NCI-H2227 (cell line): Measurements from ENCODE around the gene ULBP3.
"Not testable (repeated sequence)": the region's sequence is repeated elsewhere in the genome, so short reads cannot be mapped to it uniquely, and the experiment has no call there.

ENCODE experiments used
- DNase-seq: peaks from one replicate; lab custom pipeline; 2025; ENCODE audit not compliant: unreplicated experiment; lab: John Stamatoyannopoulos, UW

Gene ULBP3

DNA sequence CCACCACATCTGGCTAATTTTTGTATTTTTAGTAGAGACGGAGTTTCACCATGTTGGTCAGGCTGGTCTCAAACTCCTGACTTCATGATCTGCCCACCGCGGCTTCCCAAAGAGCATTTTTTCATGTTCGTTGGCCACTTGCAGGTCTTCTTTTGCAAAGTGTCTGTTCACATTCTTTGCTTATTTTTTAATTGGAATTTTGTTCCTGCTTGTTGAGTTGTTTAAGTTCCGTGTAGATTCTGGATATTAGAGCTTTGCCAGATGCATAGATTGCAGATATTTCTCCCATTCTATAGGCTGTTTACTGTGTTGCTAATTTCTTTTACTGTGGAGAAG, 51.8 kb downstream of the ULBP3 start:
- DNase-seq = not testable (repeated sequence)

DNA sequence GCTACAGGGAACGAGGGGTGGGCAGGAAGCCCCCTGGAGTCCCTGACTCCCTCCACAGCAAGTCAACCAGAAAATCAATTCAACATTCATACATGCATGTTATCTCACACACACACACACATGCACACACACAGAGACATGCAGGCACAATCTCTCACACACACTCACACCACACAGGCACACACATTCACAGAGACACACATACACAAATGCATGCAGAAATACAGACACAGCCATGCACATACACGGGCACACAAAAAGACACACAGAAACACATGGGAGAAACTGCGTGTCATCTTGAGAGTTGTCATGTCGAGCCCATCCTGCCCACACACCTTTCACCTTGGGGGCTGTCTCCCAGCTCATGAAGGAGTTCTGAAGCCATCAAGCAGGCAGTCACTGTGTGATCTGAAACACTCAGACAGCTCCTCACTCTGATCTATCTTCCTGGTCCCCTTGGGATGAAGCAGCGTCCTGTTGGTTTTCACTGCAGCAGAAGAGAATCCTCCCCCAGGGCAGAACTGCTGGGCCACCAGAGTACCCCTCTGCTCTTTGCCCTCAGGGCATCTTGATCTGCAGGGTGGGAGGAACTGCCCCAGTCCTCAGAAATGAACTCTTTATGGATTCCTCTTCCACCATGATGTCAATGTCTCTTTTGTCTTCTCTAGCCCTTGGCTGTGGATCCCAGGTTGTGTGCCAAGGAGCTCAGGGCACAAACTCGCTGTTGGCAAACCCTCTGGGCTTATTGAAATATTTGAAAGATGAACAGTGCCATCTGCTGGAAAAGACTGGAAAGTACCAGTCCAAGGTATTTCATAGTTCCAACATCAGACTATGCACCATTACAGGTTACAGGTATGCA, 52.4 kb downstream of the ULBP3 start:
- peak; percentile 70 for DNase-seq

DNA sequence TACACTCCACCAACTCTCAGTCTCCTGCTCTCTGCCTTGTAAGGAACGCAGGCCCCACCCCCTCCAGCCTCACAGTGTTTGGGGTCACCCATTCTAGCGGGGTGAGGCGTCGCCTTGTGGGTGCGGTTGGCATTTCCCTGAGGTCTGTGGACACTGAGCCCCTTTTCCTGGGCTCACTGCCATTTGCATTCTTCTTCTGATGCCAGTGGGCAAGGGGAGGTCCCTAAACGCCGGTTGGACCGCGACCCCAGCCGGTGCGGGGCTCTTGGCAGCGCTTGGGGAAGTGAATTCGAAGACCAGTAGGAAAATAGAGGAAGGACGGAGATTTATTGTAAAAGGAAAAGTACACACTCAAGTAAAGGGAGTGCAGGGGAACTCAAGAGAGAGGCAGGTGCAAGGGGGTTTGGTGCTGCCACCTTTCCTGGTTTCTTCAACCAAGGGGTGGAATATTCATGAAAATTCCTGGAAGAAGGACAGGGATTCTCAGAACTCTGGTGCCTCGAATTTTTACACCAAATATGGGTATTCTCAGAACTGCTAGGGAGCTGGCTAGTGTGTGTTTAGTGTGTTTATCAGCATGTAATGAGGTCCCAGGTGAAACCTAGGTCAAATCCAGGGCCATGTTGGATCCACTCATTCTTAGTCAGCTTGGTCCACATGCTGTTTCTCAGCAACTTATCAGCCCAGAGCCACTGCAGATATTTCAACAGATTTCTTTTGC, 53.5 kb downstream of the ULBP3 start:
- DNase-seq = not testable (repeated sequence)

DNA sequence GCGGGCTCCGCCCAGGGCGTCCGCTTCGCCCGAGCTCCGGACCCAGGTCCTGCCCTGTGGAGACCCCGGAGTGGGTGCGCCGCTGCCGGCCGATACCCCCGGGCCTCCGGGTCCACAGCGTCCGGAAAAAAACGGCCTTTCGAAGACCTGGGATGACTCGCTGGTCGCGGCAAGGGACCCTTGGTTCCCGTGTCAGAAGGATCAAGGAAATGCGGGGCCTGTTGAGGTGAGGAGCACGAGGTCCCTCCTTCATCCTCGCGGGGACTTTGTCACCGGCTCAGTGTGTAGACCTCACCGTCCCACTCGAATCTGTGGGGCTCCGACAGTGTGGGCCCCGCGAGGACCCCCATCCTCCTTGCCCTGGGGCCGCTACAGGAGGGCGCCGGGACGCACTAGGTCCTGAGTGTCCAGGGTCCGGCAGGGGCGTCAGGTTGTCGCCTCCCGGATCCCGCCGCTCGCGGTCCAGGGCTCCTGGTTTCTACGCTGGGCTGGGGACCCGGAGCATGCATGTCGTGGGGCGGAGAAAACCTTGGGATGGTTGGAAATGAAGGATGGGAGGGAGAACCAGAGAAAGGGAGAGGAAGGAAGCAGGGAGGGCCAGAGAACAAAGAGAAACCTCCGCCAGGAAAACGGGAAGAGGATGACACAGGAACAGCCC, 54.2 kb downstream of the ULBP3 start:
- not testable (repeated sequence) for DNase-seq

DNA sequence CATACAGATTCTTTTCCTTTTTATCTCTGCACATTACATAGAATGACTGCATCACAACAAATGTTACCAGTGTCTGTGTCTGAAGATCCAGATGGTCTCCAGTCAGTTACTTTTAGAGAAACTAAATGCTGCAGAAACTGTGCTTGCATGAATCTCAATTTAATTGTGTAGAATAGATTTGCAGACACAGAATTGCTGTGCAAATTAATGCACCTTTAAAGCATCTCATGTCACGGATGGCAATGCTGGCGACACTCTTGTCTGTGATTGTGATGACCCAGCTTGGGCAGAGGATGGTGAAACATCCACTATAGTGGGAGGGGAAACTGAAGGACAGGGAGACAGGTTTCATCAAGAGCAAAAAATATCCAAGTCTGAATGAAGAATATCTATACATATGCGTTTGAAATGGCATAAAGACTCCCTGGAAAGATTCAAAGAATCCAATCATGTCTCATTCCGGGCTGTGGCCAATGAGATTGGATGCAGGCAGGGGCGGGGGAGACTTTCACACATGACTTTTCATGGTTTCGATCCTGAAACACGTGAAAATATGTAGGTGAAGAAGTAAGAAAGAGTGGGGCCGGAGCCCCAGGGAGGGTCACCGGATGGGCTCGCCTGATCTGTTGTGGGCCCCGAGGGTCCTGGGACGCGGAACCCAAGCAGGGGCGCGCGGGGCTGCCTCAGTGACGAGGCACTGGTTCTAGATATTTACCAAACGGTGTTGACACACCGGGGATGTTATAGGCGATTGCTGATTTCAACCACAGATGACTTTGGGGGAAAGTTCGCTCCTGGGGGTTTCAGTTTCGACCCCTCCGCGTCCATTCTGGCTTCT, 54.9 kb downstream of the ULBP3 start:
- not testable (repeated sequence) for DNase-seq

DNA sequence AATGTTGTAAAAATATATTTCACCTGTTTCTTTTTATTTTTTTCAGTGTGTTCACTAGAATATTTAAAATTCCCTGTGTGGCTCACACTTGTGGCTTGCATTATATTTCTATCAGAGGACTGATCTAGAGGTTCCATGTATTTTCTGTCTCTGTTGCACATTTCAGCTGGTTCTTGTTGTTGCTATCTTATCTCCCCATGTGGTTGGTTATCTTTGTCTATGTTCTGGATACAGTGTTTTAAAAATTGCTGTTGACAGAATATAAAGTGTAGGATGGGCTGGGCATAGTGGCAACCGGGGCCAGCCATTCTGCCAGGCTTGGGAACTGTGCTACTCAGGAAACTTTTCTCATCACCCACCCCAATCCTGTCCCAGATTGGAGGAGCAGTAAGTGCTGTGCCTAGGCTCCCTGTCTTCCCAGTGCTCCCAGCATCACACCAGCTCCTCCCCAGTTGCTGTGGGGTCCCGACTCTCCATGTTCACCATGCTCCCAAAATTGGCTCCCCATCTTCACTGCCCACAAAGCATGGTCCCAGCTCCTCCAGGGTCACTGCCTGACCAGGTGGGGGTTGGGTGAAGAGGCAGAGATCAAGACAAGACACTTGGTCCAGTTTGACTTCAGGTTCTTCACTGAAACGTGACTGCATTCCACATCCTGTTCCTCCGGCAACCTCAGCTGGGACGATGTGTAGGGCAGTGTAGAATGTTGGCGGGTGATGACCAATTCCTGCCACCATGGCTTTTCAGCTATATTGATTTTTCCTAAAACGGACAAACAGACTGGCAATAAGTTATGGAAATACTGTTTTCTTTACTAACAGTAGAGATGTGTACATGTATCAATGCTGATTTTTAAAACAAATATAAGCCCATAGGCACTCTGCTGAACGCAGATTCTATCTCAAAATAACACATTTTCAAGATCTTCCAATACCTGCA, 55.8 kb downstream of the ULBP3 start:
- not testable (repeated sequence) for DNase-seq
